ENCODE data around the gene POLRMT.

GRCh38 chr19:624433-625109, 8.8 kb downstream of the POLRMT start:
- TF ChIP-seq POLR2AphosphoS5 (IDR thresholded peaks at IDR 0.05) (no peak), CTCF (IDR thresholded peaks at IDR 0.05) (no peak), POLR2A (IDR thresholded peaks at IDR 0.05) (no peak), EP300 (IDR thresholded peaks at IDR 0.05) (no peak)
